KMS-11 (cell line): ENCODE results near the gene PRB3.
A peak's percentile ranks its signal among the peaks of the same experiment; 100 is the strongest.

Source experiments
- H2AFZ ChIP-seq: fragments of 200-600 bp; sonication (generic); 2 replicates; pipeline ENCODE4 v1.6.1; 2016; ENCODE audit warnings: antibody characterized with exemption, mixed run types, low read depth
- H3K27ac ChIP-seq: fragments of 200-600 bp; sonication (generic); 2 replicates; pipeline ENCODE4 v1.6.1; 2016; ENCODE audit warnings: mild to moderate bottlenecking, mixed run types
- H3K27me3 ChIP-seq: fragments of 200-600 bp; sonication (generic); 2 replicates; pipeline ENCODE4 v1.6.1; 2017; ENCODE audit warnings: mild to moderate bottlenecking, low read depth, mixed run types, moderate library complexity; ENCODE audit not compliant: insufficient read depth
- H3K36me3 ChIP-seq: fragments of 200-600 bp; sonication (generic); 2 replicates; pipeline ENCODE4 v1.6.1; 2017; ENCODE audit warnings: mild to moderate bottlenecking, mixed run types; ENCODE audit not compliant: insufficient read depth
- H3K4me1 ChIP-seq: fragments of 200-600 bp; sonication (generic); 2 replicates; pipeline ENCODE4 v1.6.1; 2016; ENCODE audit warnings: mild to moderate bottlenecking, low read depth, mixed run types; ENCODE audit not compliant: poor library complexity, severe bottlenecking
- H3K4me2 ChIP-seq: fragments of 200-600 bp; sonication (generic); 2 replicates; pipeline ENCODE4 v1.7.0; 2016; ENCODE audit warnings: mild to moderate bottlenecking, mixed run types
- H3K4me3 ChIP-seq: fragments of 200-600 bp; sonication (generic); IDR thresholded peaks from 2 replicates; pipeline ENCODE4 v1.6.1; 2017; ENCODE audit warnings: low read depth, low read length, mixed read lengths; ENCODE audit not compliant: insufficient read depth
- H3K79me2 ChIP-seq: fragments of 200-600 bp; sonication (generic); 2 replicates; pipeline ENCODE4 v1.6.1; 2016; ENCODE audit warnings: low read depth, mixed run types; ENCODE audit not compliant: insufficient read depth
- H3K9ac ChIP-seq: fragments of 200-600 bp; sonication (generic); 2 replicates; pipeline ENCODE4 v1.6.1; 2016; ENCODE audit warnings: mild to moderate bottlenecking, mixed run types
- H4K20me1 ChIP-seq: fragments of 200-600 bp; sonication (generic); 2 replicates; pipeline ENCODE4 v1.6.1; 2016; ENCODE audit warnings: mild to moderate bottlenecking, mixed run types; ENCODE audit not compliant: insufficient read depth
- TF ChIP-seq, protein P1 (sequence below): fragments of 200-600 bp; sonication (generic); conservative IDR thresholded peaks from 2 replicates; pipeline ENCODE4 v1.6.1; 2017; ENCODE audit warnings: low read depth, mild to moderate bottlenecking, antibody characterized with exemption, low read length, moderate library complexity, mixed read lengths

The PRB3 gene

GRCh38 chr12:11238275-11238674, 31.2 kb downstream of the PRB3 start:
- no peak overlapping the region for H3K9ac ChIP-seq
- TF ChIP-seq, protein P1, sequence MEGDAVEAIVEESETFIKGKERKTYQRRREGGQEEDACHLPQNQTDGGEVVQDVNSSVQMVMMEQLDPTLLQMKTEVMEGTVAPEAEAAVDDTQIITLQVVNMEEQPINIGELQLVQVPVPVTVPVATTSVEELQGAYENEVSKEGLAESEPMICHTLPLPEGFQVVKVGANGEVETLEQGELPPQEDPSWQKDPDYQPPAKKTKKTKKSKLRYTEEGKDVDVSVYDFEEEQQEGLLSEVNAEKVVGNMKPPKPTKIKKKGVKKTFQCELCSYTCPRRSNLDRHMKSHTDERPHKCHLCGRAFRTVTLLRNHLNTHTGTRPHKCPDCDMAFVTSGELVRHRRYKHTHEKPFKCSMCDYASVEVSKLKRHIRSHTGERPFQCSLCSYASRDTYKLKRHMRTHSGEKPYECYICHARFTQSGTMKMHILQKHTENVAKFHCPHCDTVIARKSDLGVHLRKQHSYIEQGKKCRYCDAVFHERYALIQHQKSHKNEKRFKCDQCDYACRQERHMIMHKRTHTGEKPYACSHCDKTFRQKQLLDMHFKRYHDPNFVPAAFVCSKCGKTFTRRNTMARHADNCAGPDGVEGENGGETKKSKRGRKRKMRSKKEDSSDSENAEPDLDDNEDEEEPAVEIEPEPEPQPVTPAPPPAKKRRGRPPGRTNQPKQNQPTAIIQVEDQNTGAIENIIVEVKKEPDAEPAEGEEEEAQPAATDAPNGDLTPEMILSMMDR: no peak
- no peak overlapping the region for H3K27ac ChIP-seq

DNA sequence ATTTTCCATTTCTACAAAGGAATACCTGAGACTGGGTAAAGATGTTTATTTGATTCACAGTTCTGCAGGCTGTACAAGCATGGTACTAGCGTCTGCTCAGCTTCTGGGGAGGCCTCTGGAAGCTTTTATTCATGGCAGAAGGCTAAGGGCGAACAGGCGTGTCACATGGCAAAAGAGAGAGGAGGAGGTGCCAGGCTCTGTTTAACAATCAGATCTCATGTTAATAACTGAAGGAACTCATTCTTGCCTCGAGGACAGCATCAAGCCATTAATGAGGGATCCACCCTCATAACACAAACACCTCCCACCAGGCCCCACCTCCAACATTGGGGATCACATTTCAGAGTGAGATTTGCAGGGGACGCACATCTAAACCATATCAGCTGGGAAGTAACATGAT, 36.0 kb downstream of the PRB3 start:
- no peaks in the 10 kb centered on the region for H3K79me2 ChIP-seq
- no peak overlapping the region for H2AFZ ChIP-seq
- no peak overlapping the region for H3K4me2 ChIP-seq
- no peaks in the 10 kb centered on the region for H4K20me1 ChIP-seq
- no peak overlapping the region for H3K9ac ChIP-seq
- no peaks in the 10 kb centered on the region for H3K27me3 ChIP-seq
- no peaks in the 10 kb centered on the region for H3K36me3 ChIP-seq
- H3K4me3 ChIP-seq: no peak overlapping the region
- no peak overlapping the region for H3K27ac ChIP-seq
- TF ChIP-seq, protein P1: no peak
- no peaks in the 10 kb centered on the region for H3K4me1 ChIP-seq

More at GRCh38 chr12:11238275-11238674, 31.2 kb downstream of the PRB3 start:
- Histone ChIP-seq H3K36me3 (no peaks in the 10 kb centered on the region), H2AFZ (no peak overlapping the region), H3K4me2 (no peak overlapping the region), H3K4me1 (no peaks in the 10 kb centered on the region), H3K79me2 (no peaks in the 10 kb centered on the region), H3K4me3 (no peak overlapping the region), H4K20me1 (no peaks in the 10 kb centered on the region), H3K27me3 (no peaks in the 10 kb centered on the region)

- H3K27ac ChIP-seq: no peak overlapping the region
- H3K36me3 ChIP-seq: no peaks in the 10 kb centered on the region
- TF ChIP-seq, protein P1: peak; percentile 68
- H3K9ac ChIP-seq: no peak overlapping the region
- H3K4me2 ChIP-seq: no peak overlapping the region
- H4K20me1 ChIP-seq: no peaks in the 10 kb centered on the region
- H3K4me1 ChIP-seq: no peaks in the 10 kb centered on the region
- no peak overlapping the region for H2AFZ ChIP-seq
- H3K27me3 ChIP-seq: no peaks in the 10 kb centered on the region
- no peak overlapping the region for H3K4me3 ChIP-seq
- no peaks in the 10 kb centered on the region for H3K79me2 ChIP-seq
Observed at GRCh38 chr12:11228296-11228879, 41.1 kb downstream of the PRB3 start.

- TF ChIP-seq, protein P1: no peak
- H2AFZ ChIP-seq: no peak overlapping the region
Observed at GRCh38 chr12:11227373-11227772, 42.1 kb downstream of the PRB3 start.

More at GRCh38 chr12:11227373-11227772, 42.1 kb downstream of the PRB3 start:
- Histone ChIP-seq H3K79me2 (no peaks in the 10 kb centered on the region), H4K20me1 (no peaks in the 10 kb centered on the region), H3K36me3 (no peaks in the 10 kb centered on the region), H3K9ac (no peak overlapping the region), H3K4me3 (no peak overlapping the region), H3K4me1 (no peaks in the 10 kb centered on the region), H3K27ac (no peak overlapping the region), H3K27me3 (no peaks in the 10 kb centered on the region), H3K4me2 (no peak overlapping the region)
